ENCODE measurements around the gene TGIF2.

GRCh38 chr20:36548006-36548315 lies 25.4 kb upstream of the TGIF2 start:
- TF ChIP-seq, protein P1, sequence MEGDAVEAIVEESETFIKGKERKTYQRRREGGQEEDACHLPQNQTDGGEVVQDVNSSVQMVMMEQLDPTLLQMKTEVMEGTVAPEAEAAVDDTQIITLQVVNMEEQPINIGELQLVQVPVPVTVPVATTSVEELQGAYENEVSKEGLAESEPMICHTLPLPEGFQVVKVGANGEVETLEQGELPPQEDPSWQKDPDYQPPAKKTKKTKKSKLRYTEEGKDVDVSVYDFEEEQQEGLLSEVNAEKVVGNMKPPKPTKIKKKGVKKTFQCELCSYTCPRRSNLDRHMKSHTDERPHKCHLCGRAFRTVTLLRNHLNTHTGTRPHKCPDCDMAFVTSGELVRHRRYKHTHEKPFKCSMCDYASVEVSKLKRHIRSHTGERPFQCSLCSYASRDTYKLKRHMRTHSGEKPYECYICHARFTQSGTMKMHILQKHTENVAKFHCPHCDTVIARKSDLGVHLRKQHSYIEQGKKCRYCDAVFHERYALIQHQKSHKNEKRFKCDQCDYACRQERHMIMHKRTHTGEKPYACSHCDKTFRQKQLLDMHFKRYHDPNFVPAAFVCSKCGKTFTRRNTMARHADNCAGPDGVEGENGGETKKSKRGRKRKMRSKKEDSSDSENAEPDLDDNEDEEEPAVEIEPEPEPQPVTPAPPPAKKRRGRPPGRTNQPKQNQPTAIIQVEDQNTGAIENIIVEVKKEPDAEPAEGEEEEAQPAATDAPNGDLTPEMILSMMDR (IDR thresholded peaks at IDR 0.05 in 8 of 11, conservative IDR thresholded peaks at IDR 0.05 in 3 of 11) = no peak
- TF ChIP-seq POLR2AphosphoS5 (IDR thresholded peaks at IDR 0.05) = no peak
